ENCODE data around the gene ILDR2.

Gene ILDR2, protein sequence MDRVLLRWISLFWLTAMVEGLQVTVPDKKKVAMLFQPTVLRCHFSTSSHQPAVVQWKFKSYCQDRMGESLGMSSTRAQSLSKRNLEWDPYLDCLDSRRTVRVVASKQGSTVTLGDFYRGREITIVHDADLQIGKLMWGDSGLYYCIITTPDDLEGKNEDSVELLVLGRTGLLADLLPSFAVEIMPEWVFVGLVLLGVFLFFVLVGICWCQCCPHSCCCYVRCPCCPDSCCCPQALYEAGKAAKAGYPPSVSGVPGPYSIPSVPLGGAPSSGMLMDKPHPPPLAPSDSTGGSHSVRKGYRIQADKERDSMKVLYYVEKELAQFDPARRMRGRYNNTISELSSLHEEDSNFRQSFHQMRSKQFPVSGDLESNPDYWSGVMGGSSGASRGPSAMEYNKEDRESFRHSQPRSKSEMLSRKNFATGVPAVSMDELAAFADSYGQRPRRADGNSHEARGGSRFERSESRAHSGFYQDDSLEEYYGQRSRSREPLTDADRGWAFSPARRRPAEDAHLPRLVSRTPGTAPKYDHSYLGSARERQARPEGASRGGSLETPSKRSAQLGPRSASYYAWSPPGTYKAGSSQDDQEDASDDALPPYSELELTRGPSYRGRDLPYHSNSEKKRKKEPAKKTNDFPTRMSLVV

DNA sequence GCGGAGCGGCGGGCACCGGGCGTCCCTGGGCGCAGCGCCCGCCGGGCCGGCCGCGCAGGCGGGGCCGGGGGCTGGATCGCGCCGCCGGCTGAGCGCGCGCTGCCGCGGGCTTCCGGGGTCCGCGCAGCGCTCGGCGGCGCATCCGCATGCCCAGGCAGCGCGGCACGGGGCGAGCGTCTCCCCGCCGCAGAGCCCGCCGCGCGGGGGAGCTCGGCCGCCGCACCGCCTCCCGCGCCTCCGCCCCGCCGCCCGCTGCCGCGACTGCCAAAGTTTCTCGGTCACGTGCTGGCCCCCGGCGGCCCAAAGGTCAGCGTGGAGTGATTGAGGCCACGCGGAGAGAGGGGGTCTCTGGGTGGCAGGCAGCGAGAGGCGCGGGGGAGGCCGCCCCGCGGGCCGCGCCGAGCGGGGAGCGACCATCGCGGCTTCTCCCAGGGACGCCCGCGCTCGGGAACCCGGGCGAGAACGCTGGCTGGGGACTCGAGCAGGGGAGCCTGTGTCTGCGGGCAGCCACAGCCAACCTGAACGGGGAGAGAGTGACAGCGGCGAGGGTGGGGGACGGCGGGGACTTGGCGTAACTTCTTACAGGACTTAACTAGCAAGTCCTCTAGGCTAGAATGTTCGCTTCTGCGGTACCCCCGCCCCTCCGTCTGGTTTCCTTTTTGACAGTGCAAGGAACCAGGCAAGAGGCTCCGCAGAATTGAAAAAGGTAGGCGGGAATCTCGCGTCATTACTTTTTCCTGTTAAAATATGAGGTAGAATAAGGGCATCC, at the start of gene ILDR2:
Gene ILDR2, minus strand, starts transcription at position 180 of the 769 bp plus-strand sequence. CDS start 272 bp downstream, outside the sequence.
- peak; percentile 33 to 55 for DNase-seq

DNA sequence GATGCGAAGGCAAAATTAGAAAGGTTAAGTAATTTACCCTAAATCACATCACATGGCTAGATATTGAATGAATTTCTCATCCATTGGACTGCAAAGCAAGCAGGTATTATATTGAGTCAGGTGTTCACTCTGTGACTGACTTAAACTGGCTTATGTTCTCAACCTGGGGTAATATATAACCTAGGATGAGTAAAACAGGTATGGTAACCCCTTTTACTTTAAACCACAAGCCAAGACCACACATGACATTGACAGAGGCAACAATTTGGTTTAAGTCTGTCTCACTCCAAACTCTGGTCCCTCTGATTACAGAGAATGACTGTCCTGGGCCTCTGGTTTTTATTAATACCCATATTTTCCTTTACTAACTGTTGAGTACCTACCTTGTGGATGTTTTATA, 47.0 kb upstream of the ILDR2 start:
- no peak for DNase-seq

GRCh38 chr1:167016100-167016750, 40.9 kb upstream of the ILDR2 start:
- DNase-seq: peak in 1 of 2 donors; percentile 17

- DNase-seq: no peak
Measured at GRCh38 chr1:167013108-167013929, 38.0 kb upstream of the ILDR2 start.

- DNase-seq: no peak
Measured at GRCh38 chr1:167012570-167012969, 37.2 kb upstream of the ILDR2 start.

DNA sequence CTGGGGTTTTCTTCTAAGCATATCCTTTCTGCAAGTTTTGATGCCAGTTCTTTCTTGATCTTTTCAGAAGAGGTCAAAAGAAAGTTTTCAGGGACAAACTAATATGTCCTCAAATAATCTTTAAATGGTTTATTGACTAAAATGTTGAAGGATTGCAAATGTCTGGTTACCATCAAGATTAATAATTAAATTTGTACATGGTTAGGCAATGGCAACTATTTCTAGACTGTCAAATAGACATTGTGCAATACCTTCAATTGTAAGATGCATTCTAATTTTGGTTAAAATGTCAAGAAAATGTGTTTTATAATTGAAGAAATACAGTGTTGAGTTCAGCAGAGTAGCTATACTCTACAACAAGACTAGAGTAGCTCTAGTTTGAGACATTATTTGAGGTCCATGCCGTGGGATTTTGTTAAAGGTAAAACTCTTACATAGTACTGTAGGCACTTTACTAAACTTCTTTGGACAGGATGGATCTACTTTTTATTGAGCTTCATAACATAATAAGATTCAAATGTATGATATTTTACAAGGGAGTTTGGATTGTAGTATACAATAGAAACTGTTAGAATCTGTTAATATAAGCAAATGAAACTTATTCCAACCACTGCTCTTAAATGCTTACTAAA, 36.3 kb upstream of the ILDR2 start:
- no peak for DNase-seq

- DNase-seq: no peak
Measured at GRCh38 chr1:167003711-167004110, 28.4 kb upstream of the ILDR2 start.

- no peak for DNase-seq
Measured at GRCh38 chr1:167002354-167002753, 27.0 kb upstream of the ILDR2 start.

GRCh38 chr1:167000546-167000945, 25.2 kb upstream of the ILDR2 start:
- DNase-seq: no peak

- no peak for DNase-seq
Measured at GRCh38 chr1:166999500-167000055, 24.2 kb upstream of the ILDR2 start.

DNA sequence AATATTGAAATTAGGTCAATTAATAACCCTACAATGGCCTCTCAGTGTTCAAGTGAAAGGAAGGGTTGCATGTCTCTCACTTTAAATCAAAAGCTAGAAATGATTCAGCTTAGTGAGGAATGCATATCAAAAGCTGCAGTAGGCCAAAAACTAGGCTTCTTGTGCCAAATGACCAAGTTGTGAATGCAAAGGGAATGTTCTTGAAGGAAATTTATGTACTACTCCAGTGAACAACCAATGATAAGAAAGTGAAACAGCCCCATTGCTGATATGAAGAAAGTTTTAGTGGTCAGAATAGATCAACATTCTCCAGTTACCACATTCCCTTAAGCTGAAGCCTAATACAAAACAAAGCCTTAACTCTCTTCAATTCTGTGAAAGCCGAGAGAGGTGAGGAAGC, 23.7 kb upstream of the ILDR2 start:
- DNase-seq: no peak

DNA sequence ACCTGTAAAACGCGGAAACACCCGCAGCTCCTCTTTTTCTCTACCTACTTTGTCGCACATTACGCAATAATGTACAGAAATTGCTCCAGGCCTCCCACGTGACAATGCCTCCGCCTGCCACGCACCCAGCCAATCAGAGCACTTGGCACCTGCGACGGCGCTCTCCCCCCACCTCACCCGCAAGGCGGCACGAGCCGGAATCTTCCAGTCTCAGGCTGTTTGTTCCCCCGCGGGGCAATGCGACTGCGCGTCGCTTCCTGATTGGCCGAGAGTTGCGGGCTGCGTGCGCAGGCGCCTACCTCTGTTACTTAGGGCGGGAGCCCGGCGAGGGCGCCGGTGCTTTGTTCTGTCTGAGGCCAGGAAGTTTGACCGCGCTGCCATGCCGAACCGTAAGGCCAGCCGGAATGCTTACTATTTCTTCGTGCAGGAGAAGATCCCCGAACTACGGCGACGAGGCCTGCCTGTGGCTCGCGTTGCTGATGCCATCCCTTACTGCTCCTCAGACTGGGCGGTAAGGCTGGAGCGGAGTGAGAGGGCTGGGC, 13.7 kb upstream of the ILDR2 start, which contains the start of gene MAEL:
Gene MAEL, plus strand, starts transcription at position 307 of the 542 bp plus-strand sequence. Its CDS starts 73 bp downstream, at position 380.
- no peak for DNase-seq

DNA sequence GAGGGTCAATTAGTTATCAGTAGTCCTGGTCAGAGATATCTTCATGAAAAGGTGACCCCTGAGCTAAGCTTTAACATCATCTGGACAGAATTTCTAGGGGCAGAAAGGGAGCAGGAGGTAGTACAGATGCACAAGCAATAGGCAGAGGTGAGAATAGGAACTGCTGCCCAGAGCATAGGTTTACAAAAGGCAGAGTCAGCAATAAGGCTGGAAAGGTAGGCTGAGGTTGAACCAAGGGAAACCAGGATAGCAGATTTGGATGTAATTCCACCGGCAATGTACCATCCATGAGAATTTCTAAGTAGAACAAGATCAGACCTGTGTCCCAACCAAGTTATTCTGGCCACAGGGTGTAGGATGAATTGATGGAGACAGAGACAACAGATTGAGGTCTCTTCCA, 6.2 kb upstream of the ILDR2 start:
- no peak for DNase-seq

GRCh38 chr1:166980818-166981217, 5.5 kb upstream of the ILDR2 start:
- DNase-seq: no peak

GRCh38 chr1:166980383-166980782, 5.0 kb upstream of the ILDR2 start:
- DNase-seq: no peak

DNA sequence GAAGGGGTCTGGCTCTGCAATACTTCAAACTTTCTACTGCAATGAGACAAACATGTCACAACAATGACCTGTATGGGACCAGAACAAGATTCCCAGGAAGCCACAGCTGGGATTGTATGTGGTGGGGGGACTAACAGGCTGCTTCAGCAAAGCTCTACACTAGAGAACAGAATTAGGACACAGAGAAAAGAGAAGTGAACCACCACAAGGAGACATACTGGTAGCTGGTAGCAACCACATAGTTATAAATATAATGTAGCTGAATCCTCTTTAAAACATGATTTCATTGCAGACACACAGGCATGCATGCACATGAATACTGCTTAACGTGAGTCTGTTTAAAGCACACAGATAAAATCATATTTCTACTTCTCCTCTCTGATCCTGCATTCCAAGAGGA, 3.5 kb upstream of the ILDR2 start:
- DNase-seq: peak in 1 of 2 donors; percentile 16

DNA sequence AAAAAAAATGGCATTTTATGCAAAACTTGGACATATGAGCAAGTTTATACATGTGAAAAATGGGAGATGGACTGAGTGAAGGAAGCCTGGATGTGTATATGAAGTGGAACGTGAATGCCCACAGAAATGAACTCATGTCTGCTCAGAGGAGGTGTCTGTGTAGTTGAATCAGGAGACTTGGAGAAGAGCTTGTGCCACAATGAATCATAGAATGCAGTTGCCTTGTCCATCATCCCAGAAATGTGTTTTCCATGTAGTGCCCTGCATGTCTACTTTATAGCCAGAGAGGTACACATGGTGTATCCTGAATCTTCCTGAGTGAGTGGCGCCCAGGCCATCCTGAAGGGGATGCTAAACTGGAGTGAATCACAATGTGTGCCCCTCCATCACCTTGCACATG, 2.6 kb upstream of the ILDR2 start:
- DNase-seq: no peak

DNA sequence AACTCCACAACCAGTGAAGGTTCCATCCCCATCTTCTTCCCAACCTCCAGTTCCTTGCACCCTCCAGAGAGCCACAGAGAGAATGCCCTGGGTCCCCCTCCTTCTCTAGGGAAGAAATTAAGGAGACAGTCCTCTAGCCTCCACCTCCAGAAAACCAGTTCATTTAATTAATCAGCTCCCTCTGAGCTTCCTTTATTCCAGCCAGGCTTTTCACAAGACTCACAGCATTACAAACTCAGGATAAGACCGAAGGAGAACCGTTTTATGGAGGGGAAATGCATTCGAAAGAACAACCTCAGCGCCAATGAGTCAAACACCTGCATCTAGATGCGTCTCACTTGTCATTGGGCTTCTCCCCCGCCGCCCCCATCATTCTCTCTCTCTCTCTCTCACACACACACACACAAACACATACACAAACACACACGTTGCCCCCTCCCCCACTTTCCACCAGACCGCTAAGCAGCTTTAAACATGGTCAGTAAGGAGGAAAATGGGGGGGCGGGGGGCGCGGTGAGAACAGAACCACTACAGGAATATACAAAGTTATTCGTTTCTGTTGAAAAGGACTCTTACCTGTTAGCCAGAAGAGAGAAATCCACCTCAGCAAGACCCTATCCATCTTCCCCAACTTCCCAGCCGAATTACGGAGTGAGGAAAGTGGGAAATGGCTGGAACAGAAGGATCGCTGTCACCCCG, 544 bp downstream of the ILDR2 start:
- no peak for DNase-seq

DNA sequence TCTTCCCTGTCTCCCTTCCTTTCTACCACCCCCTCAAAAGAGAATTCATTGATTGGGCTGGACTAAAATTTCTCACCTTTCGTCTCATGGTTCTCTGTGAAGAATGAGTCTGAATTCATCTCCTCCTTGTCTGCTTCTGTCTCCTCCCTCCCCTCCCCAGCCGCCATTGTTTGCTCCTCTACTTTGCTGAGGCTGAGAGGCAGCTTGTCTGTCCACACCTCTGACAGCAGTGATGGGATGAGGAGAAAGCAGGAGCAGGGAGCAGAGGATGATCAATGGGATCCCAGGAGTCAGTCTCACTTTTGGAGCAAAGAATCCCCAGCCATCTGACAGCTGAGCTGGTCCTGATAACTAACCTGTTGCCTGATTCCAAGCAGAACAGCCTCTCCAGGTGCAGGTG, 2.5 kb downstream of the ILDR2 start:
- no peak for DNase-seq

DNA sequence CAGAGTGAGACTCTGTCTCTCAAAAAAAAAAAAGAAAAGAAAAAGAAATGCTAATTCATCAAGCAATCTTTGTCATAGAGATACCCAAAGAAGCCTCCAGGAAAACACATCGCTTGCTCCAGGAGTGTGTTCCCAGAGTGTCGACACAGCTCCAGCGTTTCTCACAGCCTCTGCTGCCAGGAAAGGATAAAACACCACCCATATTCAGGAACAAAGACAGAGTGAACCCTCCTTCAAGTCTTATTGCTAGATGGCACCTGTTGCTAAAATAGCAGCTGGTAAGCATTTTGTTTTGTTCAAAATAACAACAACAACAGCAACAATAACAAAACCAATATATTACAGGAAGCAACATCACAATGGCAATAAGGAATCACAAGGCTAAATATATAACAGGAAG, 3.1 kb downstream of the ILDR2 start:
- no peak for DNase-seq
